ENCODE measurements around the gene CCDC61. TPM values are rescaled to one million over a fixed set of nuclear protein-coding genes. Genes with fewer than 3 reads are reported as not detected.

Gene CCDC61
- total RNA-seq, 1 donor: 5.7 TPM

DNA sequence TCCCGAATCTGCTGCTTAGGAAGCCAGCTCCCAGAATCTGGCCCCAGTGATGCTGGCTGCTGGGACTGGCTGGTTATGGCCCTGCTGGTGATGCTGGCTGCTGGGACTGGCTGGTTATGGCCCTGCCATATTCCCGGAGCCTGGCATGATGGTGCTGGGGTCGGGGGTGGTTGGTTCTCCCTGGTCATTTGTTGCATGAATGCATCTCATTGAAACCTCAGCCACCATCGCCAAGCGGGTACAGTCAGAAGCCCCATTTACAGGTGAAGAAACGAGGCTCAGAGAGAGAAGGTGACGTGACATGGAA lies 25.5 kb downstream of the CCDC61 start:
- DNase-seq (ENCODE audit: low read depth): no peak
- no peak overlapping the region for H3K4me3 ChIP-seq (ENCODE audit: low read depth, low read length)
- TF ChIP-seq, protein P1, sequence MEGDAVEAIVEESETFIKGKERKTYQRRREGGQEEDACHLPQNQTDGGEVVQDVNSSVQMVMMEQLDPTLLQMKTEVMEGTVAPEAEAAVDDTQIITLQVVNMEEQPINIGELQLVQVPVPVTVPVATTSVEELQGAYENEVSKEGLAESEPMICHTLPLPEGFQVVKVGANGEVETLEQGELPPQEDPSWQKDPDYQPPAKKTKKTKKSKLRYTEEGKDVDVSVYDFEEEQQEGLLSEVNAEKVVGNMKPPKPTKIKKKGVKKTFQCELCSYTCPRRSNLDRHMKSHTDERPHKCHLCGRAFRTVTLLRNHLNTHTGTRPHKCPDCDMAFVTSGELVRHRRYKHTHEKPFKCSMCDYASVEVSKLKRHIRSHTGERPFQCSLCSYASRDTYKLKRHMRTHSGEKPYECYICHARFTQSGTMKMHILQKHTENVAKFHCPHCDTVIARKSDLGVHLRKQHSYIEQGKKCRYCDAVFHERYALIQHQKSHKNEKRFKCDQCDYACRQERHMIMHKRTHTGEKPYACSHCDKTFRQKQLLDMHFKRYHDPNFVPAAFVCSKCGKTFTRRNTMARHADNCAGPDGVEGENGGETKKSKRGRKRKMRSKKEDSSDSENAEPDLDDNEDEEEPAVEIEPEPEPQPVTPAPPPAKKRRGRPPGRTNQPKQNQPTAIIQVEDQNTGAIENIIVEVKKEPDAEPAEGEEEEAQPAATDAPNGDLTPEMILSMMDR (IDR thresholded peaks at IDR 0.05; ENCODE audit: insufficient read depth, low read length): no peak

DNA sequence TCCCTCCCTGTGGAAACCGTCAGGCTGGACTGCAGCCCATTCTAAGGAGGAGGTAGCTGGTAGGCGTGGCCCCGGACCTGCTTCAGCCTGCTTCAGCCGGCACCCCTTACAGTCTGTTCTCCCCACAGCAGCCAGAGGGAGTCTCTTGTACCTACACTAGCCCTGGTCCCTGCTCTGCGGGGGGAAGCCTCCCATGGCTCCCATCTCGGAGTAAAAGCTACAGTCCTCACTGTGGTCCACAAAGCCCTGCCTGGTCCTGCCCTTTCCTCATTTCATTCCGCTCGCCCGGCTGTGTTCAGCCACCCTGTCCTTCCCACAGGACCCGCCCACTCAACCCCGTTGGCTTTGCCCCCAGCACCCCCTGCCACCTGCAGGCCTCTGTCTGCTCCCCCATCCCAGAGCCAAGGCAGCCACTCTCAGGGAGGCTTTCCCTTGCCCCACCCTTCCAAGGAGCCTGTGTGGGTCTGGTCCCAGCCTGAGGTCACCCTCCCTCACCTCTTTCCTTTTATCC lies 26.3 kb downstream of the CCDC61 start:
- H3K4me3 ChIP-seq (ENCODE audit: low read depth, low read length): no peak overlapping the region
- DNase-seq (ENCODE audit: low read depth): no peak
- TF ChIP-seq, protein P1 (IDR thresholded peaks at IDR 0.05; ENCODE audit: insufficient read depth, low read length): no peak

DNA sequence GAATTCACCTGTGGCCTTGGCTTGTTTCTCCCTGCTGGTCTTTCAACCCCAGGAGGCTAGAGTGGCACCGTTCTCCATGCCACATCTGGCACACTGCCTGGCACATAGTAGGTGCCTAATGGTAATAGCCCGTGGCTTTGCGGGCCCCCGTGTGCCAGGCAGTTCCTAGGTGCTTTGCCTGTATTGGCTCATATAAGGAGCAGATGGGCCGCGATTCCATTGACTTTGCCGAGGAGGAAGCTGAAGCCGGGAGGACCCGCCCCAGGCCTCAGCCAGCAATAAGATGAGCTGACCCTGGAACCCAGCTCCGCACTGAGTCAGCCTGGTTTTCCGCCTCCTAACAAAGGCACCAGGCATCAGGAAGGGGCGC lies 26.8 kb downstream of the CCDC61 start:
- H3K4me3 ChIP-seq (ENCODE audit: low read depth, low read length): no peak overlapping the region
- DNase-seq (ENCODE audit: low read depth): no peak
- TF ChIP-seq, protein P1 (IDR thresholded peaks at IDR 0.05; ENCODE audit: insufficient read depth, low read length): no peak

DNA sequence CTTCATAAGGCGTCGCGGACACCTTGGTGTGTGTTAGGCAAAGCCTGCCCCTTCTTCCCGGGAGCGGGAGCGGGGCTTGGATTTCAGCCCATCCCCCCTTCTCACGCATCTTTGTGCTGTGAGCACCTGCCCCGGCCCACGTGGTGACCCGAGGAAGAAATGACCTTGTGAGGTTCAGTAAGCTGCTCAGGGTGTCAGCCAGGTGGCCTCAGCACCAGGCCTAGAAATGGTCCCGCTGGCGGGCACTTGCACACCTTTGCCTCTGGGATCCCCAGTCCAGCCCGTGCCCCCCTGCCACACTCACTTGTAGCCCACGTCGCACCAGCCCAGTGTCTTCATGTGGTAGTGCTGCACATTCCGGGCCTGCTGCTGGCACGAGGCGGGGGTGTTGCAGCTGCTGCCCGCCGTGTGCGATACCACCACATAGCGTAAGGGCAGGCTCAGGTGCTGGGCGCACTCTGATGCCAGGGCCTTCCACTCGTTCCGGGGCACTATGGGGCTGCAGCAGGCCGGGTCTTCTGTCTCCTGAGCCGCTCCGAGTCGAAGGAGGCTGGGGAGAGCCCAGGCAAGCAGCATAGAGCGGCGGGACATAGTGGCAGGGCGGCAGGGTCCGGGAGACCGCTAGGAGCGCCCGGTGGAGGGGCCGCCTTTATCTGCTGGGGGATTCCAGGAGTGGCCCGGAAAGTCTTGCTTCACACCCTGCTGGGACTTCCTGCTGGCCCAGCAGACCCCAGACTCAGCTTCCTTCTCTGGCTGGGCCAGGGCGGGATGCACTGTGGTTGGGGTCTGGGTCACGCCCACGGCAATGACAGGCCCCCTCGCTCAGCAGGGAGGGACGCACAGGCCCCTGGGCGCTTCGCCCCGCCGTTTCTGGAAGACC lies 27.4 kb downstream of the CCDC61 start, which contains the start of gene PGLYRP1:
Gene PGLYRP1, minus strand, starts transcription at position 623 of the 880 bp plus-strand sequence. Its CDS starts 32 bp downstream, at position 591.
- no peak for DNase-seq (ENCODE audit: low read depth)
- no peak within 1 kb of the TSS for H3K4me3 ChIP-seq (ENCODE audit: low read depth, low read length)
- TF ChIP-seq, protein P1 (IDR thresholded peaks at IDR 0.05; ENCODE audit: insufficient read depth, low read length): no peak

DNA sequence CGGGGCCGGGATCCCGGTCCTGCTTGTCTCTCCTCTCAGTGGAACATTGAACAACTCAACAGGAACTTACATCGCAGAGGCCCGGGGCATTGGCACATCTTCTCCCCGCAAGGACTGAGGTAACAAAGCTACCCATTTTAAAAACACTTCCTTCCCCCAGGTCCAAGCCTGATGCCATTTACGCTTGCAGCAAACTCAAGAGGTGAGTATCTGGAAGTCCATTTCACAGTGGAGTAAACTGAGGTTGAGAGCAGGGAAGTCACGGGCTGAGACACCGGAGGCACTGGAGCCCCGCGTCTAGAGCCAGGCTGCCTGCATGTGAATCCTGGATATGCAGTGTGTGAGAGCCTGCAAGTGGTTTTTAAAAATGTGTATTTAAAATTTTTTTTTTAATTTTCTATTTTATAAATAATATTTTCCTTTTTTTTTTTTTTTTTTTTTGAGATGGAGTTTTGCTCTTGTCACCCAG lies 28.1 kb downstream of the CCDC61 start:
- TF ChIP-seq, protein P1 (IDR thresholded peaks at IDR 0.05; ENCODE audit: insufficient read depth, low read length): no peak
- no peak for DNase-seq (ENCODE audit: low read depth)
- H3K4me3 ChIP-seq (ENCODE audit: low read depth, low read length): no peak overlapping the region

DNA sequence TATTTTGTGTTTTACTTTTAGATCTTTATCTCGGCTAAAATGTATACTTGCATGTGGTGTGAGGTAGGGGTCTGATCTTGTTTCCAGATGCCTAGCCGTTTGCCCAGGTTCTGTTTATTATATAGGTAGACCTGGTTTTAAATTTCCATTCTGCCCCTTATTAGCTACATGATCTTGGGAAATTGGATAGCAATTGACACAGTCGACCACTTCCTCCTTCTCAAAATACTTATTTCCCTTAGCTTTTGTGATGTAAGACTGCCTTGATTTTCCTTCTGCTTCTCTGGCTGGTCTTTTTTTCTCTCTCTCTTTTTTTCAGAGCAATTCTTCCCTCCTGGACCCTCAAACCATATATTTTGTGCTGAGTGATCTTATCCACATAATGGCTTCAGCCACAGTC lies 30.6 kb downstream of the CCDC61 start:
- TF ChIP-seq, protein P1 (IDR thresholded peaks at IDR 0.05; ENCODE audit: insufficient read depth, low read length): no peak
- DNase-seq (ENCODE audit: low read depth): no peak
- no peak overlapping the region for H3K4me3 ChIP-seq (ENCODE audit: low read depth, low read length)

Data from fibroblast of the aortic adventitia (primary cell).